Measurements from ENCODE around the gene SNAPIN. TPM values are rescaled to one million over a fixed set of nuclear protein-coding genes. Genes with fewer than 3 reads are reported as not detected.

SNAPIN gene, protein sequence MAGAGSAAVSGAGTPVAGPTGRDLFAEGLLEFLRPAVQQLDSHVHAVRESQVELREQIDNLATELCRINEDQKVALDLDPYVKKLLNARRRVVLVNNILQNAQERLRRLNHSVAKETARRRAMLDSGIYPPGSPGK
- 50.4 and 84.0 TPM in 2 replicates for total RNA-seq (2014; rRNA removed; shearing (Covaris generic); ENCODE audit: low replicate concordance)

DNA sequence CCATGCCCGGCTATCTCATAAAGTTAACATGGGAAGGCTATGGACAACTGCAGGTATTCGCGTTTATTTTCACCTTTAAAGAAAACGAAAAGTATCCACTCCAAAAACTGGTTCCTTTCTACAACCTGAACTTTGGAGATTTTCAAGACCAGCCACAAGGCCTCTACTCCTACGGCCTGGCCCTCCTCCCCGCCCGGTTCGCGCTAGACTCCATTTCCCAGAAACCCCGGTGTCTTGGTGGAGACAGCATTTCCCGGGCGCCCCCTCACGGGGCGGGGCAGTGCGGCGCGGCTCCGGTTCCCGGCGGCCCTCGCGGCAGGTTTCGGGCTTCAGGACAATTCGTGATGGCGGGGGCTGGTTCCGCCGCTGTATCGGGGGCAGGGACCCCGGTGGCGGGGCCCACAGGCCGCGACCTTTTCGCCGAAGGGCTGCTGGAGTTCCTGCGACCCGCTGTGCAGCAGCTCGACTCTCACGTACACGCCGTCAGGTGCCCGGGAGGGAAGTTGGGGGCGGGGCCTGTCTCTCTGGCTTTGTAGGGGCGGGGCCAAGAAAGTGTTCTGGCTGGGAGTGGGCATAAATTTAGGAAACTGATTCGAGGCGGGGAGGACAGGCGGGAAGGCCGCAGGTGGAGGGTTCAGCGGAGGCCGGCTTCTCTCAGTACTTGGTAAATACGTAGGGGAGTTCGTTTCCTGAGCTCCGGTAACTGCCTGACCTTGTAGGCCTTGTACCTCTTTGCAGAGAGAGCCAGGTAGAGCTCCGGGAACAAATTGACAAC lies at the start of gene SNAPIN:
TSS of gene SNAPIN (plus strand) at position 304 of the 775 bp plus-strand sequence. CDS start at position 345, 41 bp downstream.
- peak; percentile 95 for DNase-seq
- Histone ChIP-seq H3K4me3 (peak within 1 kb of the TSS; percentile 98), H3K27me3 (no peaks in the 10 kb centered on the region), H3K36me3 (peaks cover 37% of the 10 kb centered on the region), H3K9me3 (no peaks in the 10 kb centered on the region)

DNA sequence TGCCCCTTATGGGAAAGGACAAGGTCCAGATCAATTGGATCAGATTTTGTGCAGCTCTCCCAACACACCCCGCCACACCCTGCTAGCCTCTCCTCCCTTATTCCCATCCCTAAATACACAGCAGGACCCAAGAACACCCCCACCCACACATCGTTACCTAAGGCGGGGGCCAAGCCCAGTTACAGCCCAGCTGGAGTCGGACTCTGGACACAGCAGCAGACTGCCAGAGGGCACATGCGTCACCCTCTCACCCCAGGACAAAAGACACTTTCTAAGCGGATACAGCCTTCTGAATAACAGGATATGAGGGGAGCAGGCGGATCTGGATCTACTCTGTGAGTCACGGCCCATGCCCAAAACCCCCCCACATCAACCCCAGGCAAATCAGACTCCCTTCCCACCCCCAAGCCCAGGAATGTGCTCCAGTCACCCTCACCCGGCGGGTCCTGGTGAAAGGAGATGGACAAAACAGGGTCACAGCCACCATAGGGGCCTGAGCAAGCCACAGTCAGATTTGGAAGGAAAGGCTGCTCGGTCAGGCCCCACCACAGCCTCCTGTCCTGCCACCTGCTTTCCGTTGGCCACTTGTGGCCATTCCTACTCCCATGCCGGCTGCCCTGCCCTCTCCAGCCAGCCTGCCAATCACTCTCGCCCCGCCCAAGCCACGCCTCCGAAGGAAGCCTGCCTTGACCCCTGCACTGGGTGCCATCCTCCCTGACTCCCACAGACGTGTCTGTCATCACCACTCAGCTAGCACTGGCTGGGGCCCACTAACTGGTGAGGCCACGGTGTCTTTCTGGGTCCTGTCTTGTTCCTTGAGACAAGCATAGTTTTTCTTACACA lies 49.5 kb upstream of the SNAPIN start:
- no peaks in the 10 kb centered on the region for H3K27me3 ChIP-seq
- peaks cover 51% of the 10 kb centered on the region for H3K36me3 ChIP-seq
- no peaks in the 10 kb centered on the region for H3K9me3 ChIP-seq
- H3K4me3 ChIP-seq: peak overlapping the region; percentile 34
- peak; percentile 87 for DNase-seq

DNA sequence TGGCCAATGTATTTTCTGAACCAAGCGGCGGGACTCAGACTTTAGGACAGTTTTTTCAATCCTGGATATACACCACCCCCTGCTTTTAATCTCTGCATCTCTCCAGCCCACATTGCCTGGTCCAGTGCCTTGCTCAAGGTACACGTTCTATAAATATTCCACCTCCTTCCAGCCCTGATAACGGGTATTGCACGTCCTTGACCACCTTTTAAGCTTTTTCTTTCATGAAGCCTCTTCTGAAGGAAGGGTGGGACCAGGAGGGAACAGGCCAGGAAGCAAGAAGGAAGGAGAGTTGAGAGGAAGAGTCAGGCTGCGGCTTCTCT lies 49.0 kb upstream of the SNAPIN start:
- Histone ChIP-seq H3K4me3 (no peak overlapping the region; the same call in 1 of the 2 replicates), H3K27me3 (no peaks in the 10 kb centered on the region), H3K9me3 (no peaks in the 10 kb centered on the region), H3K36me3 (peaks cover 51% of the 10 kb centered on the region)
- no peak for DNase-seq

DNA sequence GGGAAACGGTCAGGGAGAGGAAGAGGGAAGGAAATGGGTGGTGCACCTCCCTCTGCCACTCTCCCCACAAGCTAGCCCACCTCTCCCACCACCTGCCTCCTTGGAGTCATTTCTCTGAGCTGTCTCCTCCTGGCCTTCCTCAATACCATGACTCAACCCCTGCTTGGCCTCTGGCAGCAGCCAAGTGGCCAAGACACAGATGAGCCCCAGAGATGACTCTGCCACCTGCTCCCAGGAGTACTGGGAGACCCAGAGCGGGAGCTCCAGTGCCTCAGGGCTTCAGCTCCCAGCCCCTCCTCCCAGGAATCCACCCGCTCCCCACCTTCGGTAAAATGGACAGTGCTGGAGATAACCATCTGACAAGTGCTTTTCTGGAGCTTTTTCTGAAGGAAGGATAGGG lies 48.2 kb upstream of the SNAPIN start:
- no peaks in the 10 kb centered on the region for H3K27me3 ChIP-seq
- DNase-seq: peak; percentile 82
- no peaks in the 10 kb centered on the region for H3K9me3 ChIP-seq
- peaks cover 43% of the 10 kb centered on the region for H3K36me3 ChIP-seq
- peak overlapping the region; percentile 25 for H3K4me3 ChIP-seq

DNA sequence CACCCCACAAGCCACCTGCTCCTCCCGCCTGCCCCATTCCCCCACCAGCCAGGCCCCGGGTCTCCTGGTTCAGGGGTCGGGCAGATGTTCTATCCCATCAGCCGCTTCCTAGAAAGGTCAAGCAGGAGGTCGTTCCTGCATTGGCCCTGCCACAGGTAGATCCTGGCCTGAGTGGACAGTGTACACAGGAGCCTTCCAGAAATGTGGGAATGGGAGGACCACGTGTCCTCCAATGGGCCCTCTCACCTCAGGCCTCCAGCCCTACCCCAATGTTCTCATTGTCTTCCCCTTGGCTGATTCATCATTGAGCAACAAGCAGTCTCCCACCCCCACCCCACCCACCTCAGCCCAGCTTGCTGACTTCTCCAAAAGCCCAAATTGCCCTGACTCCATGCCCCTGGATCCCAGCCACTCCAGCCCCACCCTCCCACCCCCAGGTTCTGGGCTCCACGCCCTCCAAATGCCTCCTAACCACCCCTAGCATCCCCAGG lies 47.6 kb upstream of the SNAPIN start:
- no peaks in the 10 kb centered on the region for H3K9me3 ChIP-seq
- H3K36me3 ChIP-seq: peaks cover 38% of the 10 kb centered on the region
- H3K27me3 ChIP-seq: no peaks in the 10 kb centered on the region
- H3K4me3 ChIP-seq: peak overlapping the region; percentile 63
- DNase-seq: peak; percentile 80

DNA sequence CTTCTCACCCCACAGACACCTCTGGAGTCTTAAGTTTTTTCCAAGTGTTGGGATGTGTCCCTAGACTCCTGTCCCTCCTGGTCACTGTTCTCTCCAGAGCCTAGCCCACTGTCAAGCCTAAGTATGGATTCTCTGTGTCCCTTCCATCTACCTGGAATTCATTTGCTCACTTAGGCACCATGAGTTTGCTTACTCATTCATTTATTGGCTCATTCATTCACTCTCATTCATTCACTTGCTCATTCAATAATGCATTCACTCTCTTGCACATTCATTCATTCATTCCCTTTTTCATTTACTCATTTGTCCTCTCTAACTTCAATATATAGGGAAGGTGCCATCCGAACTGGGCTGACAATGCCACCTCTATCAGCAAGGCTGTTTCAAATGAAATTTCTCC lies 47.1 kb upstream of the SNAPIN start:
- peaks cover 36% of the 10 kb centered on the region for H3K36me3 ChIP-seq
- no peak for DNase-seq
- no peaks in the 10 kb centered on the region for H3K9me3 ChIP-seq
- peak overlapping the region; percentile 63 for H3K4me3 ChIP-seq
- no peaks in the 10 kb centered on the region for H3K27me3 ChIP-seq

DNA sequence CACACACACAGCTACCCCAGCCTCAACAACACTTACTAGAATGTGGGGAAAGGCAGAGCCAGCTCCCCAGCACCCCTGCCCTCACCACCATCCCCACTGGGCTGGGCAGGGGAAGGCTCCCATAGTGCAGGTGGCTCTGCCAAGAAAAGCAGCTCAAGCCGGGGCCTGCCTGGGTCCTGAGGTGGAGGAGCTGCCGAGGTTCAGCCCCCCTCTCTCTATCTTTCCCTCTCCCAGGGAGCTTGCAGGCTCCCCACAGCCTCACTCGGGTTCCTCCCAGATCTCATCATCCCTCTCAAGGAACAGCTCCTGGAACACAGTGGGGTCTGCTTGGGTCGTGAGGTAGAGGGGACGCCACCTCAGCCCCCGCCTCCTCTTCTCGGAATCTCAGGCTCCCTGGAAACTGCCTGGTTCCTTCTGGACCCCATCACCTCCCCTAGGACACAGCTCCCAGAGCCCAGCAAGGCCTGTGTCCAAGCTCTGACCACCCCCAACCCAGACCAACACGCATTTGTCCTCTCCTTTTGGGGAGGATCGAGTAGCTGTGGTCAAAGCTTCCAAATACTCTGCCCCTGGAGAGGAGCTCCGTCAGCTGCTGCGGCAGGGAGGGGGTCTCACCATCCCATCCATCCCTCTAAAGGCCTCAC lies 46.3 kb upstream of the SNAPIN start:
- Histone ChIP-seq H3K36me3 (peaks cover 31% of the 10 kb centered on the region), H3K27me3 (no peaks in the 10 kb centered on the region), H3K9me3 (no peaks in the 10 kb centered on the region), H3K4me3 (peak overlapping the region; percentile 63)
- DNase-seq: no peak

DNA sequence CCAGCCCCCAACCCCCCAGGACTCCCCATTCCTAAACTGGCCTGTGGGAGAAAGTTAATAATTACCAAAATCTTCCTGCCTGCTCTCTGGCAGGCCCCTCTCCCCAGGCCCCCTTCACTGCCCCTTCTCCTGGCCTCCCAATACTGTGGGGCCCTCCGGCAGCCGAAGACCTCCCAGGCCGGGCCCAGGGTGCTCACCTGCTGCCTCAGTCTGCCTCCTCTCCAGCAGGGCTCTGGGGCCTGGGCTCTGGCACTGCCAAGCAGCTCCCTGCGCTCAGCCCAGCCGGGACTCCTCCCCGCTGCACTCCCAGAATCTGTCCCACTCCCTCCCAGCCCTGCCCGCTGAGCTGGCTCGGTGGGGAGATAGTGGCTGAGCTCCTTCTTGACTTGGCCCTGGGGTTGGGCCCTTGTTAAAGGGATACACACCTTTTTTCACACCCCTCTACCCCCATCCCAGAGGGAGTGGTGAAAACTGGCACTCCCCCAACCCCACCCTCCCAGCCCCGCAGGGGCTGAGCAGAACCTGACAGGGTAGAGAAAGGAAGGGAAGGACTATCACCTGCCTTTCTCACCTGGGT lies 45.7 kb upstream of the SNAPIN start, which contains the start of gene S100A16:
TSS of gene S100A16 (minus strand) at position 383 of the 577 bp plus-strand sequence. CDS start 4,986 bp downstream, outside the sequence.
- Histone ChIP-seq H3K27me3 (no peaks in the 10 kb centered on the region), H3K9me3 (no peaks in the 10 kb centered on the region), H3K4me3 (peak within 1 kb of the TSS; percentile 63), H3K36me3 (peaks cover 27% of the 10 kb centered on the region)
- DNase-seq: peak; percentile 89

DNA sequence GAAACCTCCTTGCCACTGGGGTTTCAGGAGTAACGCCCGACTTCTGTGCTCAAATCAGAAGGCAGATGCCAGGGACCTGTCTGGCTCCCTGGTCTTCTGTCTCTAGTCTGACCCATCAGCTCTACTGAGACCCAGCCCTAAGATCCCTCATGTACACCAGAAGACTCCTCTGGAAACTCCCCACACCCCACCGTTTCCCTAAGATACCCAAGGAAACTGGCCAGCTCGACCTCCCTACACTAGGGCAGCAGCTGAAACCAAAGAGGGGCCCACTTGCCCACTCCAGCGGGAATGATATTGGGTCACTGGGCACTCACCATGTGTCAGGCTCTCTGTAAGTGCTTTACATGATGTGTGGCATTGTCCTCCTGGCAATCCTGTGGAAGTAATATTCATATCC lies 45.1 kb upstream of the SNAPIN start:
- Histone ChIP-seq H3K27me3 (no peaks in the 10 kb centered on the region), H3K4me3 (peak overlapping the region; percentile 63; the same call in 1 of the 2 replicates), H3K36me3 (peaks cover 24% of the 10 kb centered on the region), H3K9me3 (no peaks in the 10 kb centered on the region)
- no peak for DNase-seq

DNA sequence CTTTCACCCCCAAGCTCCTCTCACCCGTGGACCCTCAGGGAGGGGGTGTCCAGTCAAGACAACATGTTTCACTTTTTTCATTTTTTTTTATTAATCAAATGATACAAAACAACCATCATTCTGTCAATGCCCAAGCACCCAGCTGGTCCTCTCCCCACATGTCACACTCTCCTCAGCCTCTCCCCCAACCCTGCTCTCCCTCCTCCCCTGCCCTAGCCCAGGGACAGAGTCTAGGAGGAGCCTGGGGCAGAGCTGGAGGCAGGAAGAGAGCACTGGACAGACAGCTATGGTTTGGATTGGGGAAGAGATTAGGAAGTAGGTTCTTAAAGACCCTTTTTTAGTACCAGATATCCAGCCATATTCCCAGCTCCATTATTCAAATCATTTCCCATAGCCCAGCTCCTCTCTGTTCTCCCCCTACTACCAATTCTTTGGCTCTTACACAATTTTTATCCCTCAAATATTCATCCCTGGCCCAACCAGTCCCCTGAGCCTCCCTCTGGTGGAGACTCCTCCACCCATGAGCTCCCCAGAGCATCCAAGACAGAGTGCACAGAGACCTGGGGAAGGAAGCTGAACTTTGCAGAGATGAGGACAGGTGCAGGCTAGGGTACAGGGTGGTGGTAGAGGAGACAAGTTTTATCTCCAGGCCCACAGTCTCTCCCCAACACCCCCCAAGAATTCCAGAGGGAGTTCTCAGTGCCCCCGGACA lies 44.2 kb upstream of the SNAPIN start:
- H3K36me3 ChIP-seq: peaks cover 27% of the 10 kb centered on the region
- no peak overlapping the region for H3K4me3 ChIP-seq
- DNase-seq: no peak
- H3K27me3 ChIP-seq: no peaks in the 10 kb centered on the region
- H3K9me3 ChIP-seq: no peaks in the 10 kb centered on the region

DNA sequence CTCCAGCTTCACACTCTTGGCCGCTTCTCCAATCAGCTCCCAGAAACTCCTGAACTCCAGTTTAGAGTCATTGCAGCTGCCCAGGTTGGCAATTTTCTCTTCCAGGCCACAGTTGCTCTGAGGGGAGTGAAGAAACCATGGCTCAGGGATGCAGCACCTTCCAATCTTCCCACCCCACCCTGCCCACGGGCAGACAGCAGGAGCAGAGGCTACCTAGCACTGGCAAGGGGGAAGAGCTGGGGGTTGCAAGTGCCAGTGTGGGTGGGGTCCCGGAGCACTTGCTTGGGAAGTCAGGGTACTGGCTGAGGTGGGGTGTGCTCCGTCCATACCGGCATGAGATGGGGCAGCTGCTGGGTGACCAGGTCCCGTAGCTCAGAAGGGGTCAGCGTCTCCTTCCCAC lies 43.6 kb upstream of the SNAPIN start:
- Histone ChIP-seq H3K27me3 (no peaks in the 10 kb centered on the region), H3K9me3 (no peaks in the 10 kb centered on the region), H3K36me3 (peaks cover 27% of the 10 kb centered on the region), H3K4me3 (no peak overlapping the region)
- no peak for DNase-seq

DNA sequence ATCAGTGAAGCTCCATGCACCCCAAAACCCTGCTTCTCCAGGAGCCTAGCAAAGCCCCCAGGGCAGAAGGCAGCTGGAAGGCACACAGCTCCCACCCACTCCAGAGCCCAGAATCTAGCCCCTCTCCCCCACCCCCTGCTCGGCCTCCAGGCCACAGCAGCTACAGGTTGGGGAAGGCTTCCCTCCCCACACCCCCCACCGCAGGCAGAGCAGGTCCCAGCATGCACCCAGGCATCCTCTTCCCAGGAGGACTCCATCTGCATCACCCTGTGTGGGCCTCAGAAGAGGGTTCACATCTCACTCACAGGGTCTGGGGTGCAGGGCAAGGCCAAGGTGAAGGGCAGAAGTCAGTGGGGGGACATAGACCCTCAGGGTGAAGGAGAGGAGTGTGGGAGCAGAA lies 43.1 kb upstream of the SNAPIN start:
- peaks cover 27% of the 10 kb centered on the region for H3K36me3 ChIP-seq
- H3K4me3 ChIP-seq: no peak overlapping the region
- no peak for DNase-seq
- H3K9me3 ChIP-seq: no peaks in the 10 kb centered on the region
- no peaks in the 10 kb centered on the region for H3K27me3 ChIP-seq

DNA sequence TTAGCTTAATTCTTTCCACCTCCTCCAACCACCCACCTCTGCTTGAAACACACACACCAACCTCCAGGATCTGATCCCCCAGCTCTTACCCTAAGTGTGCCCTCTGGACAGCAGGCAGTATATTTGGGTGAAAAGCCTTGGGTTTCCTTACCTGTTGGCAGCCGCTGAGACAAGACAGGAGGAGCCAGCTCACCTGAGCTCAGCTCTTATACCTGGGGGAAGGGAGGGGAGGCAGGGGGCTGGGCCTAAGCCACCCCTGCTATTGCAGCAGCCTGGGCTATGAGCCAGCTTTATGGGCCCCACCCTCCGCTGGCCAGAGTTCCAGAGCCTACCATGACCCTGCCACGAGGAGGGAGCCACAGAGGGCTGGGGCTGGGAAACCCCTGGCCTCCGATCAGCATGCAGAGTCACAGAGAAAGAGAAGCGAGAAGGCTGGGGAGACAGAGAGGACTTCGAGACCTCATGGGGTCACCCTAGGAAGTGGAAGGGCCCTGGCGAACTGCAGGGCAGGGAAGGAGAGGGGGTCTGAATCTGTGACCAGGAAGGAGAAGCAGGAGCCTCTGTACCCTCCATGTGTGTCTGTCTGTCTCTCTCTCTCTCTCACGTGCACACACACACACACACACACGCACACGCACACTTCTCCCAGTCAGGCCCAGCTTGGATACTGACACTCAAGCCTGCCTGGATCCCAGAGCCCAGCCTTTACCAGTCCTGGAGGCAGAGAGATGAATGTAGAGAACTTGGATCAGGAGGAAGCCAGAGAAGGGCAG lies 42.2 kb upstream of the SNAPIN start, which contains the start of gene S100A14:
TSS of gene S100A14 (minus strand) at position 182 of the 773 bp plus-strand sequence. CDS start 467 bp downstream, outside the sequence.
- Histone ChIP-seq H3K4me3 (no peak within 1 kb of the TSS), H3K36me3 (peaks cover 36% of the 10 kb centered on the region), H3K27me3 (no peaks in the 10 kb centered on the region), H3K9me3 (no peaks in the 10 kb centered on the region)
- no peak for DNase-seq

DNA sequence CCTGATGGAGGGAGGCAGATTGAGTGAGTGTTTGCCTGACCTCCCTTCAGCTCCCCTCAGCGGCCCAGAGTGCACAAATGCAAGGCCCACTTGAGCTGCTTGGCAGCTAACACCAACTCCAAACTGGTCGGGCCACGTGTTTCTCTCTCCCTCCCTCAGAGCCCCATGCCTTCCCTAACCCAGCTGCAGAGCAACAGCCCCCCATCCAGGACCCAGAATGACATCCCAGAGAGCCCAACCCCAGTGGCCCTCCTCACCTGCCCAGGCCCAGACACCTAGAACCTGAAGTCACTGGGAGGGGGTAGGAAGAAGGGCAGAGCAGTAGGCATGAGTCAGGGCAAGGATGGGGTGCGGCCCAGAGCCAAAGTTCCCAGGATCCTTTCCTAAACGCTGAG lies 41.6 kb upstream of the SNAPIN start:
- peaks cover 38% of the 10 kb centered on the region for H3K36me3 ChIP-seq
- no peak overlapping the region for H3K4me3 ChIP-seq
- H3K27me3 ChIP-seq: no peaks in the 10 kb centered on the region
- no peak for DNase-seq
- no peaks in the 10 kb centered on the region for H3K9me3 ChIP-seq

DNA sequence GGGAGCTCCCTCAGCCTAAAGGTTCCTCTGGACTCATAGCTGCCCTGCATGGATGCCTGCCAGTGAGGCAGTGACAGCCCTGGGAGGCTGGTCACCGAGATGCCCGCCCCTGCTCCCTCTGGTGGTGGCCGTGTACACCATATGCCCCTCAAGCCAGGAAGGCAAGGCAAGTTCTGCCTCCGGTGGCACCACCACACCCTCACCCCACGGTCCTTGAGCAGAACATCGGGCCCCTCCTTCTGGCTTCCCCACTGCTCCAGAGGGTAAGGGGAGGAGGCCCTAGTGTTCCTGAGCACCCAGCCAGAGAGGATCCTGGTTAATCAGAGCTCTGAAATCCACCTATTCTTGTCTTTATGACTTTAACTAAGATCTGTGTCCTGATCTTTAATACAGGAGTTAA lies 40.8 kb upstream of the SNAPIN start:
- H3K36me3 ChIP-seq: peaks cover 45% of the 10 kb centered on the region
- H3K27me3 ChIP-seq: no peaks in the 10 kb centered on the region
- peak; percentile 88 for DNase-seq
- no peak overlapping the region for H3K4me3 ChIP-seq
- H3K9me3 ChIP-seq: no peaks in the 10 kb centered on the region

Data from MG63 (cell line).